HAP-1 (cell line): ENCODE data around the gene ATXN7L2.

Experiments used
- DNase-seq, 2 experiments: peaks; one replicate each; pipeline ENCODE4 v3.0.0-alpha.2; 2016 to 2020; ENCODE audit warnings: low spot score in 2 of 2
- H3K27me3 ChIP-seq: fragments of 250-450 bp; sonication (Bioruptor Pico); 2 replicates; pipeline ENCODE4 v1.5.1; 2020; ENCODE audit warnings: low read depth, mild to moderate bottlenecking, moderate library complexity
- H3K36me3 ChIP-seq: fragments of 250-450 bp; sonication (Bioruptor Pico); replicated peaks from 2 replicates; pipeline ENCODE4 v1.5.1; 2020; ENCODE audit warnings: mild to moderate bottlenecking
- H3K4me1 ChIP-seq: fragments of 250-450 bp; sonication (Bioruptor Pico); 2 replicates; pipeline ENCODE4 v1.5.1; 2020; ENCODE audit warnings: mild to moderate bottlenecking
- H3K4me3 ChIP-seq: fragments of 250-450 bp; sonication (Bioruptor Pico); 2 replicates; pipeline ENCODE4 v1.5.1; 2020; ENCODE audit warnings: mild to moderate bottlenecking, moderate library complexity
- H3K9me3 ChIP-seq: fragments of 250-450 bp; sonication (Bioruptor Pico); 2 replicates; pipeline ENCODE4 v1.5.1; 2020; ENCODE audit warnings: mild to moderate bottlenecking, moderate library complexity
- in situ Hi-C: fragments of 300-500 bp; cut with MboI; formaldehyde crosslinking; loops from 3 replicates; pipeline ENCODE4 v1.14.3; 2020; ENCODE audit warnings: low sequenced_read_pairs, inconsistent platforms, mixed read lengths

Gene ATXN7L2

DNA sequence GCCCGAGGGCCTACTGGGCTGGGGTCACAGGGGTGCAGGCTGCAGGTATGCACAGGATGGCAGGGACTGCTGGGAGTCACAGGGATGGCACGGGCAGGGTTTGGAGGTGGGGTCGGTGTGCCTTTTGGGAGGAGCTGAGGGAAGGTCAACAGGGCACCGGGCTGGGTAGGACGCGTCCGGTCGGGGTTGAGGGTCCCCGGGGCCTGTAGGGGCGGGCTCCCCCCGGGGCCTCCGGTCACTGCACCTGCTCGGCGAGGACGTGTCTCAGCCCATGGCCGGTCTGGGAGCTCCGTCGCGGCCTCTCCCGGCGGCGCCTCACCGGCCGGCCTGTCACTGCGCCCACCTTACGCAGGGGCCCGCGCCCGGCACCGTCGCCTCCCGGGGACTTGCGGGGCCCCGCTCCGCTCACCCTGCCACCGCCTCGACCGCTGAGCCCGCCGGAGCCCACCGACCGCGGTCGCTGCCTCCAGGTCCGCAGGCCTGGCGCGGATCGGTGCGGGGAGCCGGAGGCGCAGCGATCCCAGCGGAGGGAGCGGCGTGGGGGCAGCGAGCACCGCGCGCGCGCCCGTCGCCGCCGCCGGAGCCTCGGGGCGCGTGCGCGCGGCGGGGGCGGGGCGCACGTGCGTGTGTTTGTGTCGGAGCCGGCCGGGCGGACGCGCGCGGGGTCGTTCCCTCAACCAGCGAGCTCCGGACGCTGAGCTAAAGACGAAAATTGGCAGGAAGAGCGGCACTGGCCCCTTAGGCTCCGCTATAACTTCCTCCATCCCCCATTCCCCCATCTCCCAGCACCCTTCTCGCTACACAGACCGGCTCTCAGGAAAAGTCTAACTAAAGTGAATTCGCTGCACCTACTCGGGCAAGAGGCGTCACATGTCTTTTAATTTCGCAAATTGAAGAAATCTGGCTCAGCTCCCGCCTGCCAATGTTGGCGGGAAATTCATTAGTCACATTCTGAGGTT is 25.8 kb downstream of the ATXN7L2 start, which contains the start of gene AMIGO1:
TSS of gene AMIGO1 (minus strand) at position 552 of the 959 bp plus-strand sequence. CDS start 815 bp downstream, outside the sequence.
- Histone ChIP-seq H3K4me1 (peaks cover 8% of the 10 kb centered on the region), H3K9me3 (no peaks in the 10 kb centered on the region), H3K27me3 (0 out of 2 replicates have a peak, but pooled peaks cover 2% of the 10 kb centered on the region), H3K36me3 (no peaks in the 10 kb centered on the region), H3K4me3 (peak within 1 kb of the TSS; percentile 37)
- in situ Hi-C loops: no loop called here
- peak; percentile 34 to 82 for DNase-seq

DNA sequence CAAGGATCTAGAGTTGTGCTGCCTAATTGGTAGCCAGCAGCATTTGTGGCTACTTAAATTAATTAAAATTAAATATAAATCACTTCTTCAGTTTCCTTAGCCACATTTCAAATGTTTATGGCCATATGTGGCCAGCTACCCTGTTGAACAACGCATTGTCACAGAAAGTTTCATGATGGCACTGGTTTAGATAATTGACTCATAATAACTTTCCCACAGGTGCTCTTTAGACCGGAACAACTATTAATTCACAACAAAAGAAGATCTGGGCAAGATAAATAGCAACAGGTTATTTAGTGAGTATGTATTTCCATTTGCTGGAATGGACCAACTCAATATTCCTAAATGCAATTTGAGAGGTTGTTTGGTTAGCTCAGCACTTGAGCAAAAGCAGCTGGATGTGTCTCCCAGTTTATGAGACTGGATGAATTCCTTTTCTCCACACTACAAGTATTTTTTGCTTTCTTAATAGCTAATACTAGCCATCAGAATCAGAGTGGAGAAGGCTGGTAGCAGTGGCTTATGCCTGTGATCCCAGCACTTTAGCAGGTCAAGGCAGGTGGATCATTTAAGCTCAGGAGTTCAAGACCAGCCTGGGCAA is 29.5 kb downstream of the ATXN7L2 start:
- H3K4me3 ChIP-seq: no peak overlapping the region
- in situ Hi-C loops: no loop called here
- 0 out of 2 replicates have a peak, but pooled peaks cover 2% of the 10 kb centered on the region for H3K27me3 ChIP-seq
- H3K4me1 ChIP-seq: peaks cover 8% of the 10 kb centered on the region
- H3K9me3 ChIP-seq: no peaks in the 10 kb centered on the region
- DNase-seq: no peak
- H3K36me3 ChIP-seq: no peaks in the 10 kb centered on the region

DNA sequence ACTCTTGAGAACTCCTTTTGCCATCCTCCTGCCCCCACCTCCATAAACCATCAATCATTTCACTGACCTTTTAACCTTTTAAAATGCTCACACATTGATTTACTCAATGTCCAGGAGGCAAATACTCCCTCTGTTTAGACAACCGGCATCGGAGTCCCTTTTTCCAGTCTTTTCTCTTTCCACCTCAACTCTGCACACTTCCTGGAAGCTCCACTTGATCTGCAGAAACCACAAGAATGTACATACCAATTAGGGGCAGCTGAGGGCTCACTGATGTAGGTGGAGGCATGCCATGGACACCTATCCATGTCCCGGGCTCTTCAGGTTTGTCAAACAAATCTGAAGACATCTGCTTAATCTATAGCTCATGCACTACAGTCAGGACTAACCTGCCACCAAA is 31.1 kb downstream of the ATXN7L2 start:
- Histone ChIP-seq H3K4me1 (peaks cover 3% of the 10 kb centered on the region; the same call in 1 of the 2 replicates), H3K9me3 (no peaks in the 10 kb centered on the region)
- in situ Hi-C loops: no loop called here

DNA sequence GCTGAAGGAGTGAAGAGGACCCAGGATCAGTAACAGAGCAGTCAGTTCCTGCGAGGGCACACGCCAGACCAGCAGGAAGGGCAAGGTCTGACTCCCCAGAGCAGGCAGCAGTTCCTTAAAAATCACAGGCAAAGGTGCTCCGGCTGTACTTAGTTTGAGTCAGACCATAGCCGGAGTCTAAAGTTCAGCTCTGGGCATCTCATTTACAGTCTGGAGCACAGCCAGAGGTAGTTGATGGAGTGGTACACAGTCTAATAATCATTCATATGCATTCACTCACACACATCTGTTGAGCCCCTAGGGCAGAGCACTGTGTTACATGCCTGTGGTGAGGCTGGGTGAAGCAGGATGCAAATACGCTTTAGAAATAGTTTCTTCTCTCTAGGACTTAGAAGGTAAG is 33.2 kb downstream of the ATXN7L2 start:
- 0 out of 2 replicates have a peak, but pooled peaks cover 2% of the 10 kb centered on the region for H3K27me3 ChIP-seq
- no peak overlapping the region for H3K4me3 ChIP-seq
- H3K9me3 ChIP-seq: no peaks in the 10 kb centered on the region
- no peak for DNase-seq
- in situ Hi-C loops: no loop called here
- no peaks in the 10 kb centered on the region for H3K4me1 ChIP-seq
- no peaks in the 10 kb centered on the region for H3K36me3 ChIP-seq

More for the DNA sequence above, 31.1 kb downstream of the ATXN7L2 start:
- no peak overlapping the region for H3K4me3 ChIP-seq
- H3K27me3 ChIP-seq: 0 out of 2 replicates have a peak, but pooled peaks cover 2% of the 10 kb centered on the region
- no peak for DNase-seq
- H3K36me3 ChIP-seq: no peaks in the 10 kb centered on the region

- H3K27me3 ChIP-seq: 0 out of 2 replicates have a peak, but pooled peaks cover 2% of the 10 kb centered on the region
- H3K4me3 ChIP-seq: no peak overlapping the region
- no peak for DNase-seq
- in situ Hi-C loops: no loop called here
- no peaks in the 10 kb centered on the region for H3K4me1 ChIP-seq
- no peaks in the 10 kb centered on the region for H3K9me3 ChIP-seq
- no peaks in the 10 kb centered on the region for H3K36me3 ChIP-seq
Observed at GRCh38 chr1:109517337-109517736, 33.6 kb downstream of the ATXN7L2 start.

DNA sequence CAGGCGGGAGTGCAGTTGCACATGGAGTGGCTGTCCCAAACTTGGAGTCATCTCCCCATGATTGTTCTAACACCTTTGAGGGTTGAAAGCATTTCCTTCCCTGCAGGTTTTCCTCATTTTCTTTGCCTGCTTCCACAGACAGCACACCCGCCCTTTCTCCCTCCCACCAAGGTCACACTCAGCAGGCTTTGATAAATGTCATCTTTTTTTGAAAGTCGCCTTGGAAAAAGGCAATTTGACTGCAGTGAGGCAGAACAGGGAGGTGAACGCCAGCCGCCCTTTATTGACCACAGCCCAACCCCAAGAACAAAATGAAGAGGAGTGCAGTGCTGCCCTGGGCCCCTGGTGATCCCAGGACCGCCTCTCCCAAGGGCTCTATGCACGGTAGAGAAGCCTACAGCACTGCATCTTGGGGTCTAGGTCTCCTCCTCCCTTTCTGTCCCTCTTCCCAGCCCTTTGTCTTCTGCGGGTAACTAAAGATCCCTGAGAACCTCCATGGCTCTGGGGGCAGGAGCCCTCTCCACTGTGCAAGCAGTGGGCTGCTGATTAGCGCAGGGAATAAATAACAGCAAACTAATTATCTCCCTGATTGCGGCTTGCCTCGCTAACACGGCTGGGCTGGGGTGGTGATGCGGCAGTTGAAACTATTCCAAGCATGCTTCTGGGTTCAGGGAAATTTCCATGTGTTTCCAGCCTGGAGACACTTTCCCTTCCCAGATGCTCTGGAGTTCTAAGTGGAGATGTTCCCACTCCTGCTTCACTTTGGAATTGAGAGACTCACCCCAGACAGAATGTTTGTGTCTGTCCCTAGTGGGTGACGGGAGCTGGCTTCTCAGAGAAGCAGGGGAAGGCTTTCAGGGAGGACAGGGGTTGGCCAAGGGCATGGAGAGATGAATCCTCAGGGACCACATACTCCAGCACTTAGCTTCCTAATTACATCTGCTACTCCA is 37.6 kb downstream of the ATXN7L2 start:
- Histone ChIP-seq H3K9me3 (no peaks in the 10 kb centered on the region), H3K4me1 (no peaks in the 10 kb centered on the region), H3K27me3 (no peaks in the 10 kb centered on the region), H3K4me3 (no peak overlapping the region), H3K36me3 (no peaks in the 10 kb centered on the region)
- no peak for DNase-seq
- in situ Hi-C loops: no loop called here

- DNase-seq: no peak
- Histone ChIP-seq H3K27me3 (0 out of 2 replicates have a peak, but pooled peaks cover 3% of the 10 kb centered on the region), H3K9me3 (no peaks in the 10 kb centered on the region), H3K4me3 (no peak overlapping the region), H3K36me3 (no peaks in the 10 kb centered on the region), H3K4me1 (no peaks in the 10 kb centered on the region)
- in situ Hi-C loops: no loop called here
Observed at GRCh38 chr1:109522026-109522425, 38.3 kb downstream of the ATXN7L2 start.

DNA sequence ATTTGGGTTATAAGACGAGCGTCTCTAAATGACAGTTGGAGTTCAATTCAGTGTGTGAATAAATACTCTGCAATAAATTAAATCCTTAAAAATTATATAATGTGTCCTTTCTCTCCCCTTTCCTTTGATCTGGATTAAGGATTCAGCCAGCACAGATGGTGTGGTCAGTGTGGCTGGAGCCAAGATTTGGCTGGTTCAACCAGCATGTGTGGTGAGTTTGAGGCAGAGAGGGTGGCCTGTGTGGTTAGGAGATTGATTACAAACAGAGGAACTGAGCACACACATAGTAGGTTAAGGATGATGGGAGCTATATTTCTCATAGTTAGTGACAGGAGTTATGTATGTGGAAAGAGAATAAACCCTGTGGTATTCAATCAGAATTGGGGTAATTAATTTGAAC is 40.0 kb downstream of the ATXN7L2 start:
- DNase-seq: no peak
- 0 out of 2 replicates have a peak, but pooled peaks cover 3% of the 10 kb centered on the region for H3K27me3 ChIP-seq
- H3K9me3 ChIP-seq: no peaks in the 10 kb centered on the region
- in situ Hi-C loops: no loop called here
- no peak overlapping the region for H3K4me3 ChIP-seq
- no peaks in the 10 kb centered on the region for H3K4me1 ChIP-seq
- H3K36me3 ChIP-seq: no peaks in the 10 kb centered on the region

DNA sequence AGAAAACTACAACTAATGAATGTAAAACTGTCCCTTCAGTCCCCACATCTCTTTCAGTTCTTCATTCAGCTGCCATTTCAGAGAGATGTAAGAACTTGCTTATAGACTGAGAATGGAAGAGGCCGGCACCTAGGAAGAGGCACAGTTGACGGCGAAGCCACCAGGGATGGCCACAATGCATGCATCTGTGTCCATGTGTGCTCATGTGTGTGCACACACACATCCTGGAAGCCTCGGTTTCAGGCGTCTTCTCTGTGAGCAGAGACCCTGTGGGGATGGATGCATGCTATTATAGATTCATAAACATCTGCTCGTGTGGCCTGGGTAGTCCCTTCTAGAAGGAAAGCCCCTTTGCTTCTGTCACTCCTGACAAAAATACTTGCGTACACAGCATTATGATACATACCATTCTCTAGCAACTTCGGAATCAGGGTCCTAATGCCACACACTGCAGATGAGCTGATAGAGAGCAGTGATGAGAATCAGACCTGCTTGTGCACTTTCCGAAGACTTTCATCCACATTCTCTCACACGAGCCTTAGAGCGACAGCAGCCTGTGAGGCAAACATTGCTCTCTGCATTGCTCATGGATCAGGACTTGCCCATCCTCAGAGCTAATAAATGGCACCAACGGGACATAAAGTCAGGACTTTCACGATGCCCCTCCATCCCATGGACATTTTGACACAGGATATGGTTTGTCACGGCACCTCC is 43.5 kb downstream of the ATXN7L2 start:
- in situ Hi-C loops: no loop called here
- H3K27me3 ChIP-seq: 0 out of 2 replicates have a peak, but pooled peaks cover 3% of the 10 kb centered on the region
- no peak for DNase-seq
- H3K9me3 ChIP-seq: no peaks in the 10 kb centered on the region
- no peaks in the 10 kb centered on the region for H3K36me3 ChIP-seq
- peaks cover 3% of the 10 kb centered on the region; the same call in 1 of the 2 replicates for H3K4me1 ChIP-seq
- no peak overlapping the region for H3K4me3 ChIP-seq

DNA sequence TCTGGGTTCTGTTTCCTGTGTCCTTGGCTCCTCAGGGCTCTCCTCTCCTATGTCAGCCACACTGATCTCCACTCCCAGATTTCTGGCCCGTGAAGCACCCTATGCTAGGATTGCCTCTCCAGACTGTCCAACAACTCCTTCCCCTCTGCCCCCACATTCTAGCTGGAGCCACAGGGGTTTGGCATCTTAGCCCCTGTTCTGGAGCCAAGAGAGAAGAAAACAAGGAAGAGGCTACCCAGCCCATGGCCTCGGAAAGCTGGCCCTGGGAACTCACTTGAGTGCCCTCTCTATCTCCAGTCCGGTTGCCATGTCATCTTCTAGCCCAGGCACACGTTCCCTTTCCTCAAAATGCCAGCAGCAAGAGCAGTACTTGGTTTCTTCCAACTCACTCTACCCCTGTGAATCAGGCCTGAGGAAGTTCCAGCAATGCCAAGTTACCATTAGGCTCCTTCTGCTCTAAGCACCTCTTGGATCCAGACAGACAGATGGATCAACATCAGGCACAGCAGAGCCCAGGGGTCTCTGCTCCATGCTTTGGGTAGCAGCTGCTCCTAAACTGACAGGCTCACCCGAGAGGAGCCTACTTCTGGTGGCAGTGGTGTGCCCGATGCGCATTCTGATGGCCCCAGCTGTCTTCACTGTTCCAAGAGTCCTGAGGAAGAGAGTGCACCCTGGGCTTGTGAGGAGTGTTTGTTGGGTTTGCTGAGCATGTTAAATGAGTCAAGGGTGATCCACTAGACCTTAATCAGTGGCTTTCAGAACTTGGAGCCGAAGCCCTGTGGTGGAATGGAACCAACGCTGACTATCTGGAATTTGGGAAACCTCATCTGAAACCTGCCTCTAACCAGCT is 44.4 kb downstream of the ATXN7L2 start:
- Histone ChIP-seq H3K4me3 (no peak overlapping the region), H3K9me3 (no peaks in the 10 kb centered on the region), H3K36me3 (no peaks in the 10 kb centered on the region), H3K4me1 (peaks cover 8% of the 10 kb centered on the region), H3K27me3 (0 out of 2 replicates have a peak, but pooled peaks cover 3% of the 10 kb centered on the region)
- no peak for DNase-seq
- in situ Hi-C loops: no loop called here

GRCh38 chr1:109528712-109529111 is 45.0 kb downstream of the ATXN7L2 start:
- Histone ChIP-seq H3K4me1 (peaks cover 8% of the 10 kb centered on the region), H3K9me3 (no peaks in the 10 kb centered on the region), H3K27me3 (0 out of 2 replicates have a peak, but pooled peaks cover 3% of the 10 kb centered on the region), H3K4me3 (no peak overlapping the region), H3K36me3 (no peaks in the 10 kb centered on the region)
- in situ Hi-C loops: no loop called here
- DNase-seq: no peak
